Calu3 (cell line): ENCODE results near the gene MCF2L2. TPM values are rescaled to one million over a fixed set of nuclear protein-coding genes. Genes with fewer than 3 reads are reported as not detected.

Experiments
- BruUV-seq: library from RNA; stranded (reverse); fragments of 400-500 nt; replicated peaks from 2 replicates; lab custom pipeline; 2021; lab: Mats Ljungman, UMichigan
- CTCF ChIA-PET: fragments of 300-600 bp; sonication (Branson Sonifier 250); formaldehyde crosslinking; loops from one replicate; lab custom pipeline; 2022; ENCODE audit warnings: antibody characterized with exemption; lab: Charles Lee
- DNase-seq: peaks from one replicate; pipeline ENCODE4 v3.0.0; 2022
- H3K27ac Mint-ChIP-seq: one replicate; pipeline ENCODE4 v1.8.0; 2022; ENCODE audit warnings: mixed read lengths; ENCODE audit not compliant: unreplicated experiment
- H3K27me3 Mint-ChIP-seq: one replicate; pipeline ENCODE4 v1.8.0; 2022; ENCODE audit warnings: mixed read lengths; ENCODE audit not compliant: unreplicated experiment
- H3K36me3 Mint-ChIP-seq: one replicate; pipeline ENCODE4 v1.8.0; 2022; ENCODE audit warnings: mild to moderate bottlenecking, moderate library complexity, mixed read lengths; ENCODE audit not compliant: insufficient read depth, unreplicated experiment
- H3K4me1 Mint-ChIP-seq: one replicate; pipeline ENCODE4 v1.8.0; 2022; ENCODE audit warnings: mild to moderate bottlenecking, low read depth, mixed read lengths; ENCODE audit not compliant: unreplicated experiment
- H3K4me3 Mint-ChIP-seq: one replicate; pipeline ENCODE4 v1.8.0; 2022; ENCODE audit warnings: mild to moderate bottlenecking, low read depth, moderate library complexity, mixed read lengths; ENCODE audit not compliant: unreplicated experiment
- H3K9me3 Mint-ChIP-seq: one replicate; pipeline ENCODE4 v1.8.0; 2022; ENCODE audit warnings: low read depth, mixed read lengths; ENCODE audit not compliant: unreplicated experiment
- CTCF ChIP-seq: fragments of 200-600 bp; IDR thresholded peaks from one replicate; pipeline ENCODE4 v1.8.0; 2022; ENCODE audit warnings: antibody characterized with exemption; ENCODE audit not compliant: unreplicated experiment
- intact Hi-C: fragments of 100-400 bp; cut with micrococcal nuclease; formaldehyde crosslinking; loops from one replicate; pipeline ENCODE4 v1.10.0; 2022; ENCODE audit not compliant: unreplicated experiment
- total RNA-seq: library from RNA; stranded (reverse); gene quantifications from 2 replicates; pipeline ENCODE4 v1.2.3, GENCODE V29; 2022

The MCF2L2 gene
- total RNA-seq, 1 experiment from 2014 or later = 0.35 TPM

GRCh38 chr3:183269345-183269744, 159.1 kb downstream of the MCF2L2 start:
- intact Hi-C loops = no loop called here
- no peak for DNase-seq
- no peak overlapping the region for H3K4me3 Mint-ChIP-seq
- no TSS peak for BruUV-seq
- H3K9me3 Mint-ChIP-seq = no peaks in the 10 kb centered on the region
- no peaks in the 10 kb centered on the region for H3K27me3 Mint-ChIP-seq
- CTCF ChIA-PET = no interaction called here
- peaks cover 11% of the 10 kb centered on the region for H3K36me3 Mint-ChIP-seq
- no peak overlapping the region for H3K27ac Mint-ChIP-seq
- H3K4me1 Mint-ChIP-seq = peaks cover 31% of the 10 kb centered on the region
- no peak for TF ChIP-seq CTCF

DNA sequence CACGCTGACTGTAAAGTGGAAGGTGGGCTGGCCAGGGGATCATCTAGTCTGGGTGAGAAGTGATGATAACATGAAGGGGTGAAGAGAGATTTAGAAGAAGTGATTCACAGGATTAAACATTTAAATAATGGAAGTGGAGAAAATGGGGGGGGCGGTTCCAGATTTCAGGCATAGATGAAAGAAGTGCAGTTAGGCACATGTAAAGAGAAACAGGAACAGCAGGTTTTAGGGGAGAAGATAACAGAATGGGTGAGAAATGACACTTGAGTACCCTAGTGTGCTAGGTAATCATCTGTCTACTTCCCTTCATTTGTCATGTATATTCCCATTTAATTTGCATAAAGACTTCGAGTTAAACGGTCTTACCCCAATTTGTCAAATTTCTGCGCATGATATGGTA, 160.1 kb downstream of the MCF2L2 start:
- TF ChIP-seq CTCF = no peak
- Mint-ChIP-seq H3K27me3 (no peaks in the 10 kb centered on the region), H3K4me1 (peaks cover 22% of the 10 kb centered on the region), H3K27ac (peak overlapping the region; percentile 1), H3K4me3 (peak overlapping the region; percentile 3), H3K9me3 (no peaks in the 10 kb centered on the region), H3K36me3 (peaks cover 11% of the 10 kb centered on the region)
- DNase-seq = no peak
- intact Hi-C loops = no loop called here
- no TSS peak for BruUV-seq
- CTCF ChIA-PET = interaction anchor here (0.5 to 0.6 kb wide), 3 partner anchors 18 to 1776 kb away, joined by 3 to 5 read pairs (median 3); no protein-coding TSS in a partner anchor

DNA sequence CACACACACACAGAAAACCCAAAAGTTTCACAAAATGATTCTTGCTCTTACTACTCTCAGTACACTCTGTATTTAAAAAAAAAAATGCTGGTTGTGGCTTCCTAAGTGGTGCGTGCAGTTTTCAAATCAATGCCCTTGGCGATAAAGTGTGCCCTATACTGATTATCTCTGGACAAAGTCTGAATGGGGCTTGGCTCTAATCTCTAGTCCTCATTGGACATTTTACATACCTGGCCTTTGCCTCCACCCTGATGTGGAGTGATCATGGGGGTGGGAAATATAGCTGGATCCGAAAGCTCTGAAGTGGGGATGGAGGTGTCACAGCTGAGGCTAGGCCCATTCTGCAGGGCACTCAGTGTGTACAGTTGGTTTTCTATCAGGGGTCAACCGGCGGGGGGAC, 161.3 kb downstream of the MCF2L2 start:
- DNase-seq = no peak
- no peaks in the 10 kb centered on the region for H3K27me3 Mint-ChIP-seq
- no peak overlapping the region for H3K4me3 Mint-ChIP-seq
- H3K4me1 Mint-ChIP-seq = peaks cover 22% of the 10 kb centered on the region
- H3K9me3 Mint-ChIP-seq = no peaks in the 10 kb centered on the region
- CTCF ChIA-PET = no interaction called here
- H3K27ac Mint-ChIP-seq = no peak overlapping the region
- no TSS peak for BruUV-seq
- no peak for TF ChIP-seq CTCF
- H3K36me3 Mint-ChIP-seq = peaks cover 16% of the 10 kb centered on the region
- intact Hi-C loops = no loop called here

- intact Hi-C loops = no loop called here
- no peak for TF ChIP-seq CTCF
- peaks cover 22% of the 10 kb centered on the region for H3K4me1 Mint-ChIP-seq
- DNase-seq = no peak
- peaks cover 16% of the 10 kb centered on the region for H3K36me3 Mint-ChIP-seq
- no peak overlapping the region for H3K27ac Mint-ChIP-seq
- no peaks in the 10 kb centered on the region for H3K27me3 Mint-ChIP-seq
- no peak overlapping the region for H3K4me3 Mint-ChIP-seq
- no TSS peak for BruUV-seq
- no peaks in the 10 kb centered on the region for H3K9me3 Mint-ChIP-seq
- CTCF ChIA-PET = interaction anchor here (0.6 to 2.0 kb wide), 6 partner anchors 9 to 116 kb away, joined by 4 to 11 read pairs (median 6); no protein-coding TSS in a partner anchor
Measured at GRCh38 chr3:183266454-183266853, 162.0 kb downstream of the MCF2L2 start.
